ENCODE results near the gene ABL2. TPM values are rescaled to one million over a fixed set of nuclear protein-coding genes. Genes with fewer than 3 reads are reported as not detected.

The ABL2 gene
- total RNA-seq, 2 donors from 2014 or later, result 20.2 to 28.0 TPM

DNA sequence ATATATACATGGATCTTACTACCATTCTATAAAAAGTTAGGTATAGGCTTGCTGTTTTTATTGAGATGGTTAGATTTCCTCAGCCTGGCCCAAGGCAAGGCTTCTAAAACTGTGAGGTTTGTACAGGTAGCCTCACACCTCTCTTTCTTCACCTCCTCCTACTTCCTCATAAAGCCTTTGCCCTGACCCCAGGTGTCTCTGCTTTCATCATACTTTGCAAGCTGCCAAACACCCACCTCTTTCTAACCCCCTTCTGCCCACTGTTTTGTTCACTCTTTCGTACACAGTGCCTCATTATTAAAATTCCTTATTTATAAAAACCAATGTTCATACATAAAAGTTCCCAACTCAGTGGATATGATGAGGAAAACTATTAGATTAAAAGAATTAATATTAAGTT, 32.7 kb upstream of the ABL2 start:
- DNase-seq, result no peak
- Histone ChIP-seq H3K9ac (ENCODE audit: extremely low read depth, low read length, poor library complexity, severe bottlenecking) (no peak overlapping the region), H3K27ac (ENCODE audit: low read depth, low read length) (no peak overlapping the region), H3K9me3 (ENCODE audit: control insufficient read depth, low read length) (no peaks in the 10 kb centered on the region), H3K4me1 (ENCODE audit: control insufficient read depth, insufficient read depth, low read length) (no peaks in the 10 kb centered on the region), H3K27me3 (ENCODE audit: control insufficient read depth, insufficient read depth, low read length, poor library complexity, severe bottlenecking) (no peaks in the 10 kb centered on the region), H3K4me3 (ENCODE audit: low read length) (no peak overlapping the region), H3K36me3 (ENCODE audit: control insufficient read depth, insufficient read depth, low read length) (no peaks in the 10 kb centered on the region)
- Mint-ChIP-seq H3K36me3 (ENCODE audit: low read depth) (no peaks in the 10 kb centered on the region), H3K4me3 (no peak overlapping the region), H3K4me1 (peaks cover 7% of the 10 kb centered on the region), H3K9me3 (peaks cover 5% of the 10 kb centered on the region), H3K27me3 (ENCODE audit: insufficient read depth) (no peaks in the 10 kb centered on the region), H3K27ac (peak overlapping the region; percentile 55)
- 100% methylated on average over 1 of the region's 1 CpG; no CpG with 5 or more reads in 1 of the 2 experiments for WGBS, 2 experiments (ENCODE audit: insufficient coverage in 1 of 2, insufficient read length in 1 of 2)
- TF ChIP-seq, protein P1, sequence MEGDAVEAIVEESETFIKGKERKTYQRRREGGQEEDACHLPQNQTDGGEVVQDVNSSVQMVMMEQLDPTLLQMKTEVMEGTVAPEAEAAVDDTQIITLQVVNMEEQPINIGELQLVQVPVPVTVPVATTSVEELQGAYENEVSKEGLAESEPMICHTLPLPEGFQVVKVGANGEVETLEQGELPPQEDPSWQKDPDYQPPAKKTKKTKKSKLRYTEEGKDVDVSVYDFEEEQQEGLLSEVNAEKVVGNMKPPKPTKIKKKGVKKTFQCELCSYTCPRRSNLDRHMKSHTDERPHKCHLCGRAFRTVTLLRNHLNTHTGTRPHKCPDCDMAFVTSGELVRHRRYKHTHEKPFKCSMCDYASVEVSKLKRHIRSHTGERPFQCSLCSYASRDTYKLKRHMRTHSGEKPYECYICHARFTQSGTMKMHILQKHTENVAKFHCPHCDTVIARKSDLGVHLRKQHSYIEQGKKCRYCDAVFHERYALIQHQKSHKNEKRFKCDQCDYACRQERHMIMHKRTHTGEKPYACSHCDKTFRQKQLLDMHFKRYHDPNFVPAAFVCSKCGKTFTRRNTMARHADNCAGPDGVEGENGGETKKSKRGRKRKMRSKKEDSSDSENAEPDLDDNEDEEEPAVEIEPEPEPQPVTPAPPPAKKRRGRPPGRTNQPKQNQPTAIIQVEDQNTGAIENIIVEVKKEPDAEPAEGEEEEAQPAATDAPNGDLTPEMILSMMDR (conservative IDR thresholded peaks at IDR 0.05), result no peak

DNA sequence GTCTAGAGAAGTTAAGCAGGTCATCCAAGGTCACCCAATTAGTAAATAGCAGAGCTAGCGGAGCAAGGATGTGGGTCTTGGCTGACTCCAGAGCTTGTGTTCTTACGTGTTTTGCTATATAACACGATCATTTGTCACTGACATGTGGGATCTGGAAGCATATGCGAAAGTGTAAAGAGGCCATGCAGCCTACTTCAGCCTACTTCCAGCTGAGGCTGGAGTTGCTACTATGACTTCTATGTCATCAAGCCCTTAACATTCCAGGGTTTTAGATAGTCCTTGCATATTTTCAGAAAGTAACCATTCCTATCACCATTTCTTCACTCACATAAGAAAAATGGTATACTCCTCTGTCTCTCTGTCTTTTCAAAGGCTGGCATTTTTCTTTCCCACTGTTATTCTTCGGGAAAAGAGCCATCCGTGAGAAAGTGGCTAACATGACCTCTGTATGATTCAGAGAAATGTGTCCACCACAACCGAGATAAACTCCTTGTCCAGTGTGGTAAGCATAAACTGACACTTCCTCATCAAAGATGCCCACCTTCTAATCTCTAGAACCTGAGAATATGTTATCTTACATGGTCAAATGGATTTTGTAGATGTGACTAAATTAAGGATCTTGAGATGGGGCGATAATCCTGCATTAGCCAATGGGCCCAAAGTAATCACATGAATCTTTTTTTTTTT, 24.0 kb upstream of the ABL2 start:
- TF ChIP-seq, protein P1 (conservative IDR thresholded peaks at IDR 0.05), result no peak
- H3K27ac Mint-ChIP-seq, result no peak overlapping the region
- Histone ChIP-seq H3K36me3 (ENCODE audit: control insufficient read depth, insufficient read depth, low read length) (no peaks in the 10 kb centered on the region), H3K4me3 (ENCODE audit: low read length) (no peak overlapping the region), H3K9ac (ENCODE audit: extremely low read depth, low read length, poor library complexity, severe bottlenecking) (no peak overlapping the region), H3K4me1 (ENCODE audit: control insufficient read depth, insufficient read depth, low read length) (no peaks in the 10 kb centered on the region), H3K27ac (ENCODE audit: low read depth, low read length) (no peak overlapping the region), H3K27me3 (ENCODE audit: control insufficient read depth, insufficient read depth, low read length, poor library complexity, severe bottlenecking) (no peaks in the 10 kb centered on the region), H3K9me3 (ENCODE audit: control insufficient read depth, low read length) (no peaks in the 10 kb centered on the region)
- no peak overlapping the region for H3K4me3 Mint-ChIP-seq
- no peaks in the 10 kb centered on the region for H3K4me1 Mint-ChIP-seq
- H3K27me3 Mint-ChIP-seq (ENCODE audit: insufficient read depth), result no peaks in the 10 kb centered on the region
- no peaks in the 10 kb centered on the region for H3K36me3 Mint-ChIP-seq (ENCODE audit: low read depth)
- DNase-seq, result no peak
- no peaks in the 10 kb centered on the region for H3K9me3 Mint-ChIP-seq
- 87 to 95% methylated on average over 6 to 8 of the region's 8 CpGs for WGBS, 2 experiments (ENCODE audit: insufficient coverage in 1 of 2, insufficient read length in 1 of 2)

DNA sequence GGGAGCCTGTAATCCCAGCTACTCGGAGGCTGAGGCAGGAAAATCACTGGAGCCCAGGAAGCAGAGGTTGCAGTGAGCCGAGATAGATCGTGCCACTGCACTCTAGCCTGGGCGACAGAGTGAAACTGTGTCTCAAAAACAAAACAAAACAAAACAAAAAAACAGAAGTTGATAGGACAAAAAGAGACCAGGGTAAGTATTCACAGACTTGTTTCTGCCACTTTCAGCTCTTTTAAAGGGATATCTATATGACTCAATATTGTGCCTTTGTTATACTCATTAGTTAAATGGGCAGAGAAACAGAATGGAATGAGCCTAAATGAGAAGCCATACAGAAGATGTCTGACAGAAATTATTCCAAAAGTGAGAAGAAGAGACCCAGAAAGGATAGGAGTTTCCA, 23.1 kb upstream of the ABL2 start:
- no peak overlapping the region for H3K4me3 Mint-ChIP-seq
- Histone ChIP-seq H3K4me1 (ENCODE audit: control insufficient read depth, insufficient read depth, low read length) (no peaks in the 10 kb centered on the region), H3K27ac (ENCODE audit: low read depth, low read length) (no peak overlapping the region), H3K4me3 (ENCODE audit: low read length) (no peak overlapping the region), H3K36me3 (ENCODE audit: control insufficient read depth, insufficient read depth, low read length) (no peaks in the 10 kb centered on the region), H3K27me3 (ENCODE audit: control insufficient read depth, insufficient read depth, low read length, poor library complexity, severe bottlenecking) (no peaks in the 10 kb centered on the region), H3K9me3 (ENCODE audit: control insufficient read depth, low read length) (no peaks in the 10 kb centered on the region), H3K9ac (ENCODE audit: extremely low read depth, low read length, poor library complexity, severe bottlenecking) (no peak overlapping the region)
- 83 to 85% methylated on average over 3 to 4 of the region's 4 CpGs for WGBS, 2 experiments (ENCODE audit: insufficient coverage in 1 of 2, insufficient read length in 1 of 2)
- no peaks in the 10 kb centered on the region for H3K36me3 Mint-ChIP-seq (ENCODE audit: low read depth)
- TF ChIP-seq, protein P1 (conservative IDR thresholded peaks at IDR 0.05), result no peak
- no peaks in the 10 kb centered on the region for H3K9me3 Mint-ChIP-seq
- no peaks in the 10 kb centered on the region for H3K4me1 Mint-ChIP-seq
- no peak for DNase-seq
- H3K27ac Mint-ChIP-seq, result no peak overlapping the region
- no peaks in the 10 kb centered on the region for H3K27me3 Mint-ChIP-seq (ENCODE audit: insufficient read depth)

Measured in endodermal cell (in vitro differentiated cells).